ENCODE measurements around the gene KLK7.
"Not testable (repeated sequence)": the region's sequence is repeated elsewhere in the genome, so short reads cannot be mapped to it uniquely, and the experiment has no call there.

- TF ChIP-seq CTCF, POLR2A (IDR thresholded peaks at IDR 0.05): not testable (repeated sequence)
These were observed 699 bp upstream of the KLK7 start for GRCh38 chr19:50984416-50984815.

Measured in suprapubic skin (tissue), 3 donors.